ACC112 (cell line): ENCODE results near the gene ARNT2.

ENCODE experiments used
- H2AFZ ChIP-seq: fragments of 200-600 bp; sonication (generic); one replicate; pipeline ENCODE4 v1.6.0; 2017; ENCODE audit warnings: antibody characterized with exemption, low read length; ENCODE audit not compliant: unreplicated experiment
- H3K27ac ChIP-seq: fragments of 200-600 bp; sonication (generic); 2 replicates; pipeline ENCODE4 v1.5.1; 2014; ENCODE audit warnings: low read depth, mild to moderate bottlenecking, antibody characterized with exemption, low read length, moderate library complexity
- H3K27me3 ChIP-seq: fragments of 200-600 bp; sonication (generic); 2 replicates; pipeline ENCODE4 v1.6.1; 2014; ENCODE audit warnings: mild to moderate bottlenecking, antibody characterized with exemption, low read length, moderate library complexity, mixed read lengths; ENCODE audit not compliant: insufficient read depth
- H3K36me3 ChIP-seq: fragments of 200-600 bp; sonication (generic); 2 replicates; pipeline ENCODE4 v1.6.1; 2016; ENCODE audit warnings: mild to moderate bottlenecking, antibody characterized with exemption, low read length, moderate library complexity, mixed read lengths; ENCODE audit not compliant: insufficient read depth
- H3K4me1 ChIP-seq: fragments of 200-600 bp; sonication (generic); one replicate; pipeline ENCODE4 v1.6.1; 2016; ENCODE audit warnings: low read length, mixed read lengths; ENCODE audit not compliant: insufficient read depth, unreplicated experiment, control insufficient read depth
- H3K4me3 ChIP-seq: fragments of 200-600 bp; sonication (generic); 2 replicates; pipeline ENCODE4 v1.5.1; 2014; ENCODE audit warnings: mild to moderate bottlenecking, low read depth, low read length
- H3K79me2 ChIP-seq: fragments of 200-600 bp; sonication (generic); one replicate; pipeline ENCODE4 v1.6.0; 2016; ENCODE audit warnings: low read length; ENCODE audit not compliant: control insufficient read depth, unreplicated experiment, insufficient read depth

ARNT2 gene

DNA sequence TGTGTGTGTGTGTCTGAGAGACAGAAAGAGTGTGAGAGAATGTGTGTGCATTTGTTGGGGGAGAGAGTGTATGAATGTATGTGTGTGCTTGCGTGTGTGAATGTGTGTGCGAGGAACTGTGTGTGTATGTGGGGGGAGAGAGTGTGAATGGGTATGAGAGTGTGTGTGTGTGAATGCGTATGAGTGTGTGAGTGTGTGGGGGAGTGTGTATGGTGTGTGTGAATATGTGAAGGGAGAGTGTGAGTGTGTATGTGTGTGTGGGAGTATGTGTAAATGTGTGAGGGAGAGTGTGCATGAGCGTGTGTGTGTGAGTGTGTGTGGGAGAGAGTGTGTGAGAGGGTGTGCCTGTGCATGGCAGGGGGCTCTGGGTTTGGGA, 211.2 kb downstream of the ARNT2 start:
- H3K79me2 ChIP-seq: no peaks in the 10 kb centered on the region
- H3K27ac ChIP-seq: peak overlapping the region; percentile 85
- H3K27me3 ChIP-seq: no peaks in the 10 kb centered on the region
- H3K4me3 ChIP-seq: no peak overlapping the region
- peaks cover 23% of the 10 kb centered on the region for H3K4me1 ChIP-seq
- no peak overlapping the region for H2AFZ ChIP-seq
- no peaks in the 10 kb centered on the region for H3K36me3 ChIP-seq

DNA sequence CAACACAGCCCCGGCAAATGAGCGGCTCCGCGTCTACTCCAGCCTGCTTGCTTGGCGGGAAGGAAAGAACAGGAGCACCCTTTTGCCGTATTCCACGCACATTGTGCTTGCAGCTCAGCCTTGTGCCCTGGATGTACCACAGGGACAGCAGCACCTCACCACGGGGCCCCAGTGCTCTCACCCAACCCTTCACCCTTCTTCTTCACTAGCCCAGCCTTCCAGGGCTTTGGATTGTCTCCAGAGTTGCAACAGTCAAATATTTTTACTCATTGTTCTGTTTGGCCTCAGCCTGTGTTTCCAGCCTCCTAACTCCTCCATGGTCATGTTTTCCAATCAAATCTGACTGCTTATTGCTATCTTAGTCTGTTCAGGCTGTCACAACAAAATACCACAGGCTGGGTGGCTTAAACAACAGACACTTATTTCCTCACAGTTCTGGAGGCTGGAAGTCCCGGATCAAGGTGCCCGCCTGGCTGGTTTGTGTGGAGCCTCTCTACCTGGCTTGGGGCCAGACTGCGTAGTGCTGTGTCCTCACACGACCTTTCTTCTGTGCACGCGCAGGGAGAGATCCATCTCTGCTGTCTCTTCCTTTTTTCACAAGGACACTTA, 211.7 kb downstream of the ARNT2 start:
- H2AFZ ChIP-seq: peak overlapping the region; percentile 1
- H3K79me2 ChIP-seq: no peaks in the 10 kb centered on the region
- peaks cover 26% of the 10 kb centered on the region for H3K4me1 ChIP-seq
- H3K36me3 ChIP-seq: no peaks in the 10 kb centered on the region
- H3K27ac ChIP-seq: peak overlapping the region; percentile 85
- H3K27me3 ChIP-seq: no peaks in the 10 kb centered on the region
- H3K4me3 ChIP-seq: peak overlapping the region; percentile 16; the same call in 1 of the 2 replicates

DNA sequence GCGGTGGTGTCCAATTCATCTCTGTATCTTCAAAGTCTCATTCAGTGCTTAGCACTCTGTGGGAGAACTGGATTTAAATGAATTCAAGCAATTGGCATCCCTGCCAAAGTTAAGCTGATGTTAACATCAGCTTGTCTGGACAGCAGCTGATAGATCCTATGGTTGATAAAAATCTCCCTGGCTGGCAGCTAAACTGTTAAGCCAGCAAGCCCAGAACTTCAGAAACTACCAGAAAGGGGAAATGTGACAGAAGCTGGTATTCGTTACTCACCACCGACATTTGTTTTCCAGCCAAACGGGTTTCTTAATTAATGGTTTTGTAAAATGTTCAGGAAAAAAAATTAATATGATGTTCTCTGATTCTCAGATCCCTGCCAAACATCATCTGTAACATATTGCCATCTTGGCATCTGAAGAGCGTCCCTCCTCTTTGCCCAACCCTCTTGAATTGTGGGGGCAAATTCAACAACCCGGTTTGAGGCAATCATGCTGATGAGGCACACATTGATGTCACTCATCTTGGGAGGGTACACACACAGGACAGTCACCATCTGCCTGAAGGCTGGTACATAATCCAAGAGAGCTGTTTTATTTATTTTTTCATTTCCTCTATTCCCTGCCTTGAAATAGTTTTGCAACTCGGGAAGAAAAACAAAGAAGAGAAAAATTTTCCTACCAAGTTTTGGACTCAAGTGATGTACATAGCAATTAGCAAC, 214.7 kb downstream of the ARNT2 start:
- no peak overlapping the region for H3K4me3 ChIP-seq
- H3K79me2 ChIP-seq: no peaks in the 10 kb centered on the region
- no peaks in the 10 kb centered on the region for H3K36me3 ChIP-seq
- peaks cover 27% of the 10 kb centered on the region for H3K4me1 ChIP-seq
- no peaks in the 10 kb centered on the region for H3K27me3 ChIP-seq
- H3K27ac ChIP-seq: no peak overlapping the region
- no peak overlapping the region for H2AFZ ChIP-seq

DNA sequence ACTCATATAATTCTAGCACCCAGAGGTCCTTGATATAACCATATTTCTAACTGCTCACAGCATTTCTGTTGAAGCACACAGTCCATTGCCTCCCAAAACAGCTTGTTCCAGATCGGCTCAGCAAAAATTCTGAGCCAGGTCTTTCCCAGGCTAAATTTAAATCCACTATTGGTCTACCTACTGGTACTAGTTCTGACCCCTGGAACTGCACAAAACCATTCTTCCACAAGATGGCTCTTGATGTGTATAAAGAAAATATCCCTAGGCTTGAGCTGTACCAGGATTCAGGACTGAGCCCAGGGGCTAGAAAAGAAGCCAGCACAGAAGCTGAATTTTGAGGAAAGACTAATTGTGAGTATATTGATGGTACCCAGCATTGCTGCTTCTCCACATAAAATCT, 215.5 kb downstream of the ARNT2 start:
- peaks cover 27% of the 10 kb centered on the region for H3K4me1 ChIP-seq
- H3K36me3 ChIP-seq: no peaks in the 10 kb centered on the region
- H3K79me2 ChIP-seq: no peaks in the 10 kb centered on the region
- H3K27me3 ChIP-seq: no peaks in the 10 kb centered on the region
- H3K4me3 ChIP-seq: no peak overlapping the region
- no peak overlapping the region for H2AFZ ChIP-seq
- no peak overlapping the region for H3K27ac ChIP-seq

DNA sequence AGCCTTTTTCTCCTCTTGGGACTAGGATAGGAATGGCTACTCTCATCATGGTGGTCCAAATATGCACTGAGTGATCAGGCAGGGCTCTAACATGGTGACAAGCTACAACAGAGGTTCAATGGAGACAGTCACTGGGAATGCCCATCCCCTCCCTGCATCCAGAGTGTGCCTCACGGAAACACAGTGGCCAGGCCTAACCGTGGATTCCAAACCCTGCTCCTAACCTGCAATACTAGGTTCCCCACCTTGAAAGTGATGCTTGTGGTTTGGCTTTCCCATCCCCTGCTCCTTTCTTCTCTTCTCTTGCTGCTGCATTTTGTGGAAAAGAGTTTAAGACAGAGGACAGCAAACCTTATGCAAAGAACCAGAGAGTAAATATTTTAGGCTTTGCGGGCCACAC, 216.0 kb downstream of the ARNT2 start:
- no peaks in the 10 kb centered on the region for H3K36me3 ChIP-seq
- H3K4me1 ChIP-seq: peaks cover 27% of the 10 kb centered on the region
- H3K27ac ChIP-seq: no peak overlapping the region
- no peak overlapping the region for H3K4me3 ChIP-seq
- no peaks in the 10 kb centered on the region for H3K27me3 ChIP-seq
- H3K79me2 ChIP-seq: no peaks in the 10 kb centered on the region
- no peak overlapping the region for H2AFZ ChIP-seq

DNA sequence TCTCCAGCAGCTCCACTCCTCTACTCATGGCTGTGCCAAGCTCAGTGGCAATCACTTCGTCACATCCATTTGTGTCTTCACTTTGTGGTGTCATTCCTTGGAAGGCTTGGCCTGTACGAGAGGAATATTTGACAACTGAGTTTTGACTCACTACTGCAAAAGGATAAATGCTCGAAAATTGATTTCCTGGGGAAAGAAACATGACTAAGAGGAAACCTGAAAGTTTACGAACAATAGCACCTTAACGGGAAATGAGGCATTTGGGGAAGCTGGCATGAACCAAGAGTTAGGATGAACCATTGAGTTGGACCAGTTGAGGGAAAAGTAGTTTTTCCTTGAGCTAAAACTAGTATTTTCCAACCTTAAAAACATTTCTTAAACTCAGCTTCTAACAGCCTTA, 216.7 kb downstream of the ARNT2 start:
- Histone ChIP-seq H2AFZ (no peak overlapping the region), H3K27me3 (no peaks in the 10 kb centered on the region), H3K4me3 (no peak overlapping the region), H3K79me2 (no peaks in the 10 kb centered on the region), H3K4me1 (peaks cover 20% of the 10 kb centered on the region), H3K27ac (no peak overlapping the region), H3K36me3 (no peaks in the 10 kb centered on the region)

DNA sequence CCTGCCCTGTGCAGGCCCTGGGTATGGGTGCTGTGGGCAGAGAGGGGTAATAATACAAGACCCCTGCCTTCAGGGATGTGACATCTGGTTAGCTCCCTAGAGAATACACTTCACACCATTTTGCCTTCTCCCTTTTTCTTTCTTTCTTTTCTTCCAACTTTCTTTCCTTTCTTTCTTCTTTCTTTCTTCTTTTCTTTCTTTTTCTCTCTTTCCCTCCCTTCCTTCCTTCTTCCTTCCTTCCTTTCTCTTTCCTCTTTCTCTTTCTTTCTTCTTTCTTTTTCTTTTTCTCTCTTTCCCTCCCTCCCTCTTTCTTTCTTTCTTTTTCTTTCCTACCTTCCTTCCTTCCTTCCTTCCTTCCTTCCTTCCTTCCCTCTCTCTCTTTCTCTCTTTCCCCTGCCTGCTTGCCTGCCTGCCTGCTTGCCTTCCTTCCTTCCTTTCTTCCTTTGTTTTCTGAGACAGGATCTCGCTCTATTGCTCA, 222.5 kb downstream of the ARNT2 start:
- Histone ChIP-seq H3K36me3 (no peaks in the 10 kb centered on the region), H3K27me3 (no peaks in the 10 kb centered on the region), H3K79me2 (no peaks in the 10 kb centered on the region), H3K4me1 (no peaks in the 10 kb centered on the region), H3K4me3 (no peak overlapping the region), H3K27ac (no peak overlapping the region), H2AFZ (no peak overlapping the region)

DNA sequence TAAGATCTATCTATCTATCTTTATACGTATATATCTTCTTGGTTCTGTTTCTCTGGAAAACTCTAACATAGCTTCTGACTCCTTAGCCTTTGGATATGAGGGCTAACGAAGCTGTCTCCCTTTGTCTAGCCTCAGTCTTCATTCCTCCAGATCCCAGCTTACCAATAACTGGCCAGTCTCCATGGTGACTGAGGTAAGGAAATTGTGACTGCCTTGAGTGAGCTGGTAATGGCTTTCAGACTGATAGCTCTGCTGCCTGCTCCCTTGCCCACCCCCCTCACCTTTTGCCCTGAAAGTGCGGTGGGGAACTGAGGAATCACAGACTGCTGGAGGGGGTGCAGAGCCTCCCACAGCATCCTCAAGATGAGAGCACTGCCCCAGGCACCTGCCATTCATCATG, 225.2 kb downstream of the ARNT2 start:
- no peaks in the 10 kb centered on the region for H3K27me3 ChIP-seq
- no peaks in the 10 kb centered on the region for H3K79me2 ChIP-seq
- H3K4me3 ChIP-seq: no peak overlapping the region
- H3K4me1 ChIP-seq: no peaks in the 10 kb centered on the region
- H2AFZ ChIP-seq: no peak overlapping the region
- no peaks in the 10 kb centered on the region for H3K36me3 ChIP-seq
- no peak overlapping the region for H3K27ac ChIP-seq

DNA sequence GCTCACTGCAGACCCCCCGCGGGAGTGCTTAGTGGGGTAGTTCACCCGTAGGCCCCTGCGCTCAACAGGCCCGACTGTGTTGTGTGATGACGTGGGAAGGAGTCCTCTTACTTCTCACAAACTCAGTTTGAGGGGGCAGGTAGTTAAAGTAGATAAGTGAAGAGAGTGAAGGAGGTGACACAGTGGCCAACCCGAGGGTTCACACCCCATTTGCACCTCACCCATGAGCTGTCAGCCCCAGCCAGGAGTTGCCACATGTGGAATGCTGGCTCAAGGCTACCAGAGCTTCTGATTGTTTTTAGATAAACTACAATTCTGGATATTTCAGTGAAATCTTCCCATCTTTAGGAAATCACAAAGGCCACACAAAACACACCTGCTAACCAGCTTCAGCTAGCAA, 226.8 kb downstream of the ARNT2 start:
- Histone ChIP-seq H3K27ac (no peak overlapping the region), H2AFZ (no peak overlapping the region), H3K27me3 (no peaks in the 10 kb centered on the region), H3K4me3 (no peak overlapping the region), H3K36me3 (no peaks in the 10 kb centered on the region), H3K79me2 (no peaks in the 10 kb centered on the region), H3K4me1 (no peaks in the 10 kb centered on the region)

DNA sequence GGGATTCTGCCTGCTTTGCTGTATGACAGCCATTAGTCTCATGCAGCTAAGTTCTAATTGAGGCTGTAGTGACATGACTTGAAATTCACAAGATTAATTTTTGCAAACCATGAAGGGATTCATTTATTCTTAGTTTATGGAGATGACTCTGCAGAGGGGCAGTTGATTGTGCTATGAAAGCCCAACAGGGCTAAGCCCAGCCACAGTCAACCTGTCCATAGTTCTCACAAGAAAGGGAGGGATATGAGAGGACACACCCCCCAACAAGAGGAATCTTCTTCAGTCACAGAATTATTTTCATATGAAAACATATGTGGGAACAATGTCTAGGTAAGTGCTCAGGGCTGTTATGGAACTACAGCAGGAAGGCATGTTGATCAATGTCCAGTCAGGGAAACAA, 229.0 kb downstream of the ARNT2 start:
- H3K27ac ChIP-seq: no peak overlapping the region
- H3K36me3 ChIP-seq: no peaks in the 10 kb centered on the region
- H3K79me2 ChIP-seq: no peaks in the 10 kb centered on the region
- no peak overlapping the region for H2AFZ ChIP-seq
- no peak overlapping the region for H3K4me3 ChIP-seq
- H3K4me1 ChIP-seq: no peaks in the 10 kb centered on the region
- no peaks in the 10 kb centered on the region for H3K27me3 ChIP-seq

DNA sequence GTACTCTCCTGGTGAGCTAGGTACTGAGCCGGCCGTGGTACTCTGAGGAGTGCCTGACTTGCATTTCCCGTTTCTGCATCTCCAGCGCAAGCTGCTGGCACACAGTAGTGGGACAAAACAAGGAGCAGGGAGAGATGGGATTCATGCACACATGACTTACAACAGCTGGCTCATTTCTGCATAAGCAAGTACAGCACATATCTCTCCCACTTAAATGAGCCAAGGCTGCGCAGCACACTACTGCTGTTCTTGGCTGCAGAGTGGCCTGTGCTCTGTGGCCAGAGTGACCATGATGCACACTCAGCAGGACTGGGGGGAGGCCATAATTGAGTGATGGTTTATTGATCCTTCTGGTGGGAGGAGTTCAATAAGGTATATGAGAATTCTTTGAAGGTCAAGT, 231.8 kb downstream of the ARNT2 start:
- Histone ChIP-seq H3K36me3 (no peaks in the 10 kb centered on the region; the same call in 1 of the 2 replicates), H3K4me3 (no peak overlapping the region), H3K27ac (no peak overlapping the region), H3K79me2 (no peaks in the 10 kb centered on the region), H2AFZ (no peak overlapping the region), H3K4me1 (peaks cover 3% of the 10 kb centered on the region), H3K27me3 (no peaks in the 10 kb centered on the region)
